ENCODE results near the gene GON7.

- TF ChIP-seq POLR2AphosphoS5 (IDR thresholded peaks at IDR 0.05; ENCODE audit: borderline replicate concordance, low read depth, low read length), result no peak
- no peak for TF ChIP-seq FOXP2 (optimal IDR thresholded peaks at IDR 0.05; ENCODE audit: control extremely low read depth, extremely low read length, insufficient read depth)
These were observed 5.6 kb upstream of the GON7 start for GRCh38 chr14:93212432-93212831.
